Measurements from ENCODE around the gene GIMAP2. TPM values are rescaled to one million over a fixed set of nuclear protein-coding genes. Genes with fewer than 3 reads are reported as not detected.

GIMAP2 gene
- total RNA-seq, 3 donors from 2014 or later: 9.2 to 18.2 (median 10.7) TPM

GRCh38 chr7:150686030-150686631 is 625 bp downstream of the GIMAP2 start:
- Histone ChIP-seq H3K4me1 (no peaks in the 10 kb centered on the region), H3K27ac (peak overlapping the region; percentile 64 to 71), H3K27me3 (no peaks in the 10 kb centered on the region), H3K4me3 (peak overlapping the region; percentile 48 to 73 (median 50)), H3K36me3 (no peaks in the 10 kb centered on the region), H3K9me3 (no peaks in the 10 kb centered on the region)
- TF ChIP-seq, protein P1, sequence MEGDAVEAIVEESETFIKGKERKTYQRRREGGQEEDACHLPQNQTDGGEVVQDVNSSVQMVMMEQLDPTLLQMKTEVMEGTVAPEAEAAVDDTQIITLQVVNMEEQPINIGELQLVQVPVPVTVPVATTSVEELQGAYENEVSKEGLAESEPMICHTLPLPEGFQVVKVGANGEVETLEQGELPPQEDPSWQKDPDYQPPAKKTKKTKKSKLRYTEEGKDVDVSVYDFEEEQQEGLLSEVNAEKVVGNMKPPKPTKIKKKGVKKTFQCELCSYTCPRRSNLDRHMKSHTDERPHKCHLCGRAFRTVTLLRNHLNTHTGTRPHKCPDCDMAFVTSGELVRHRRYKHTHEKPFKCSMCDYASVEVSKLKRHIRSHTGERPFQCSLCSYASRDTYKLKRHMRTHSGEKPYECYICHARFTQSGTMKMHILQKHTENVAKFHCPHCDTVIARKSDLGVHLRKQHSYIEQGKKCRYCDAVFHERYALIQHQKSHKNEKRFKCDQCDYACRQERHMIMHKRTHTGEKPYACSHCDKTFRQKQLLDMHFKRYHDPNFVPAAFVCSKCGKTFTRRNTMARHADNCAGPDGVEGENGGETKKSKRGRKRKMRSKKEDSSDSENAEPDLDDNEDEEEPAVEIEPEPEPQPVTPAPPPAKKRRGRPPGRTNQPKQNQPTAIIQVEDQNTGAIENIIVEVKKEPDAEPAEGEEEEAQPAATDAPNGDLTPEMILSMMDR (IDR thresholded peaks at IDR 0.05): no peak
- TF ChIP-seq POLR2AphosphoS5 (IDR thresholded peaks at IDR 0.05) (no peak), POLR2A (IDR thresholded peaks at IDR 0.05) (no peak)
- intact Hi-C loops (cut with DNase I; ENCODE audit: low total_unique reads): no loop called here
- DNase-seq (ENCODE audit: low spot score in 2 of 2): no peak

GRCh38 chr7:150688630-150689029 is 3.1 kb downstream of the GIMAP2 start:
- intact Hi-C loops (cut with DNase I; ENCODE audit: low total_unique reads): no loop called here
- no peaks in the 10 kb centered on the region for H3K36me3 ChIP-seq
- no peak for DNase-seq (ENCODE audit: low spot score in 2 of 2)
- H3K27me3 ChIP-seq: no peaks in the 10 kb centered on the region
- no peak overlapping the region for H3K4me3 ChIP-seq
- H3K27ac ChIP-seq: no peak overlapping the region
- H3K4me1 ChIP-seq: no peaks in the 10 kb centered on the region
- no peaks in the 10 kb centered on the region for H3K9me3 ChIP-seq
- TF ChIP-seq POLR2AphosphoS5 (IDR thresholded peaks at IDR 0.05): no peak
- TF ChIP-seq, protein P1 (IDR thresholded peaks at IDR 0.05): no peak
- TF ChIP-seq POLR2A (IDR thresholded peaks at IDR 0.05): no peak

- Histone ChIP-seq H3K4me3 (no peak overlapping the region), H3K27me3 (no peaks in the 10 kb centered on the region), H3K9me3 (peaks cover 12 to 40% of the 10 kb centered on the region in 2 donors), H3K36me3 (no peaks in the 10 kb centered on the region), H3K4me1 (no peaks in the 10 kb centered on the region), H3K27ac (no peak overlapping the region)
- no peak for TF ChIP-seq POLR2A (IDR thresholded peaks at IDR 0.05)
- TF ChIP-seq, protein P1 (IDR thresholded peaks at IDR 0.05): no peak
- TF ChIP-seq POLR2AphosphoS5 (IDR thresholded peaks at IDR 0.05): no peak
- DNase-seq (ENCODE audit: low spot score in 2 of 2): no peak
- intact Hi-C loops (cut with DNase I; ENCODE audit: low total_unique reads): no loop called here
Observed at GRCh38 chr7:150695654-150696053, 10.1 kb downstream of the GIMAP2 start.

- H3K27me3 ChIP-seq: no peaks in the 10 kb centered on the region
- intact Hi-C loops (cut with DNase I; ENCODE audit: low total_unique reads): no loop called here
- H3K9me3 ChIP-seq: peaks cover 44 to 55% of the 10 kb centered on the region in 2 donors
- H3K4me1 ChIP-seq: no peaks in the 10 kb centered on the region
- H3K4me3 ChIP-seq: no peak overlapping the region
- TF ChIP-seq POLR2A (IDR thresholded peaks at IDR 0.05) (no peak), POLR2AphosphoS5 (IDR thresholded peaks at IDR 0.05) (no peak)
- TF ChIP-seq, protein P1 (IDR thresholded peaks at IDR 0.05): no peak
- H3K27ac ChIP-seq: no peak overlapping the region
- H3K36me3 ChIP-seq: no peaks in the 10 kb centered on the region
- DNase-seq (ENCODE audit: low spot score in 2 of 2): no peak
Observed at GRCh38 chr7:150703209-150703608, 17.7 kb downstream of the GIMAP2 start.

DNA sequence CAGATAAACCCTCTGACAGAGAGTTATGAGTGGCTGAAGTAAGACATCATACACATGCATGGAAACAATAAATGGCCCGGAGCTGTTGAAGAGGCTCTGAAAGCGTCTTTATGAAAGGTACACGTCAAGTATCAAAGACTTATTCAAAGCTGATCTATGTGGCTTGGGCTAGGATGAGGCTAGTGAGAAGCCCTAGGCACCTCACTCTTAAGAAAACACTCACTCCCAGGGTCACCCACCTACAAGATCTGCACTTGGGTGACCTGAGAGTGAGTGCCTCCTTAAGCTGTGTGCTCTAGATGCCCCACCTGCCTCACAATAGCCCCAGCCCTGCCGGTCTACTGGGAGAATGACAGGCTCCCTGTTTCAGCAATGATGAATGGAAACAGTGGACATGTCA is 29.8 kb downstream of the GIMAP2 start:
- DNase-seq (ENCODE audit: low spot score in 2 of 2): no peak
- peak overlapping the region; percentile 15 to 83 for H3K27ac ChIP-seq
- no peak overlapping the region for H3K4me3 ChIP-seq
- H3K27me3 ChIP-seq: no peaks in the 10 kb centered on the region
- TF ChIP-seq POLR2AphosphoS5 (IDR thresholded peaks at IDR 0.05): no peak
- TF ChIP-seq POLR2A (IDR thresholded peaks at IDR 0.05): no peak
- TF ChIP-seq, protein P1 (IDR thresholded peaks at IDR 0.05): no peak
- H3K4me1 ChIP-seq: no peaks in the 10 kb centered on the region
- H3K36me3 ChIP-seq: no peaks in the 10 kb centered on the region
- peaks cover 5 to 18% of the 10 kb centered on the region in 2 donors for H3K9me3 ChIP-seq
- intact Hi-C loops (cut with DNase I; ENCODE audit: low total_unique reads): no loop called here
